Kidney tubule cell (primary cell): ENCODE data around the gene FGD5.

Experiments
- DNase-seq: peaks from one replicate; pipeline ENCODE4 v3.0.0-alpha.2; 2018; ENCODE audit warnings: low spot score

Gene FGD5

DNA sequence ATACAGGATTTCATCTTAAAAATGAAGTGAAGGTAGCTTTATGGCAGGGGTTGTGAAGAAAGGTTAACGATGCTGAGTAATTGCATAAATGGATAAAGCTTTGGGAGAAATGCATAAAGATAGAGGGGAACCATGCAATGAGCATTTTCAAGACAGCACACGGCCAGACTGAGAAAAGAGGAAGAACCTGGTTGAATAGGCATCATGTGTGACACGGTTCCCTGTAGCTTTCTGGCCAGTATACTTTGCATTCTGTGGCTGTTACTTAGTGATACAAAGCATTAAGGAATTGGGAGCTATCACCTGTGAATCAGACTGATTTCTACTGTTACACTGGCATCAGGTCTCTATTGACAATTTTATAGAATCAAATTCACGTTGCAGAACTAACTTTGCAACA is 161.9 kb downstream of the FGD5 start:
- no peak for DNase-seq
